Tongue (tissue), 2 donors: ENCODE data around the gene RNF114. TPM values are rescaled to one million over a fixed set of nuclear protein-coding genes. Genes with fewer than 3 reads are reported as not detected.
A peak's percentile ranks its signal among the peaks of the same experiment; 100 is the strongest.
"Not testable (repeated sequence)": the region's sequence is repeated elsewhere in the genome, so short reads cannot be mapped to it uniquely, and the experiment has no call there.

Source experiments
- DNase-seq: peaks from one replicate; pipeline ENCODE4 v3.0.0-alpha.2; 2015
- total RNA-seq: library from RNA; depleted of rRNA; stranded (reverse); fragments of >200 nt; gene quantifications from one replicate; pipeline ENCODE4 v1.2.3, GENCODE V29; 2014

Gene RNF114
- total RNA-seq, 1 donor from 2014 or later = 86.4 TPM

DNA sequence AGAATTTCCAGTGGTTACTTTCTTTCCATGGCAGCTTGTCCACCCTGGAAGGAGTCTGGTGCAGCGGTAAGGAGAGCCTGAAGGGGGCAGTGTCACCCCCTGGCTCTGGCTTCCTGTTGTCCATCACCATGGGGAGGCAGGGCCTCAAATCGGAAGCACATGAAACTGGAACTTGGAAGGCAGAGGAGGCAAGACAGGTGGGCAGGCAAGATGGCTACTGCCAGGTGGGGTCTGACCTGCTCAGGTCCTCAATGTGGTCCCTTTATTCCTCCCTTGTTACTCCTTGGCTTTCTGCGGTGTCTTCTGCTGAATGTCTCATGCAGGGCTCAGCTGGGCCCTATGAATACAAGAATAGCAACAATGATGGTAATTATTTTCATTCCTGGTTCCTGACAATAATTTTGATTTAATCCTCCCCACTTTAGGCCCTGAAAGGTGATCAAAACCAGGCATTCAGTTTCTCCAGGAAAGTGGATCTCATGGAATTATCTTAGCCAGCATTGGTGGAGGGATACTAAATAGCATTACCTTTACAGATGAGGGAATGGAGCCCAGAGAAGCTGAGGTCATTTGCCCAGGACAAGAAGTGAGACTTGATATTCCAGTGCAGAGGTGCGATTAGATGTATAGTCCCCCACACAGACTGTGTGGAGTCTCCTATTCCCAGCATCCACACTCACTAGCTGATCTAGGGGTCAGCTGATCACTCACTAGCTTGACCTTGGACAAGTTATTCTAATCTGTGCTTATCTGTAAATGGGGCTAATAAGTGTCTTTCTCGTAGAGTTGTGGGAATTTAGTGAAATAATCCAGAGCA is 29.0 kb downstream of the RNF114 start:
- peak; percentile 28 for DNase-seq

DNA sequence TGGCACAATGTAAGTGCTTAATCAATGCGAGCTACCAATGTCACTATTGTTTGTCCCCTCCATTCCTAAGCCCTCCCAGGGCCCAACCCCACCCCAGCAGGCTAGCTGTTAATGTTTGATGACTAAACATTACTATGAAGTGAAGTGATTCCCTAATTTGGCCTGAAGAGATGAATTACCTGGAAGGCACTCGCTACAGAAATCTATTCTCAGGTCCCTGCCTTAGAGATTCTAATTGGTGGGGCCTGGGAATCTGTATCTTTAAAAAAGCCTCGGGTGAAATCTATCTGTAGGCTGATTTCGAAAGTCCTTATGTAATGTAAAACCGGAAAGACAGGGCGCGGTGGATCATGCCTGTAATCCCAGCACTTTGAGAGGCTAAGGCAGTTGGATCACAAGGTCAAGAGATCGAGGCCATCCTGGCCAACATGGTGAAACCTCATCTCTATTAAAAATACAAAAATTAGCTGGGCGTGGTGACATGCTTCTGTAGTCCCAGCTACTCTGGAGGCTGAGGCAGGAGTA is 29.6 kb downstream of the RNF114 start:
- no peak for DNase-seq

DNA sequence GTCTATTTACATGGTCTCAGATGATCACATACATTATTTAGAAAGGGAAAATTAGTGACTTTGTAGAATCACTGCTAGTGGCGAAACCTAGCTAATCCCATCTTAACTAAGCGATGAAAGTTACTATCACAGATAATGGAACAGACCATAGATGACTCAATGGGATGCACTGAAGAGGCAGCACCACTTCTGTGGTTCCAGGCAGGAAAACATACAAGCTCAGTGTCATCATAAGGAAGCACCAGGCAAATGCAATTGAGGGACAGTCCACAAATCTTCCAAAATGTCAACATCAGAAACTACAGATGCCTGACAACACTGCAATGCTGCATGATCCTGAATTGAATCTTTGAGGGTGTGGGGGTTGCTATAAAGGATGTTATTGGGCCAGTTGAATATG is 30.7 kb downstream of the RNF114 start:
- no peak for DNase-seq

- no peak for DNase-seq
These were observed 33.0 kb downstream of the RNF114 start for GRCh38 chr20:49969234-49969633.

DNA sequence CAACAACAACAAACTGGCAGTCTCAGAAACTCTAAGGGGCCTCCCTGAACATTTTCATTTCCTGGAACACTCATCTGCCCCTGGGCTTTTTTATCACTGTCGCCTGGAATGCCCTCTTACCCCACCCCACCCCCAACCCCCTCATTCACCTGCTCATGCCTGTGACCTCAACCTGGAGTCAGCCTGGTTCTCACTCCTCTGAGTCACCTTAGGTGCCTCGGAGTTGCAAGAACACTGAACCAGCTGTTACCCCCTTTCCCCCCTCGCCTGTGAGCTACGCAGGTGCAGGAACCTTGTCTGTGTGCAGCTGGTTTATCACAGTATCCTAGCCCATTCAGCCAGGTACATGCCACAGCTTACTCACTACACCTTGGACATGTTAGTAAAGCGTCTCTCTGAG is 33.7 kb downstream of the RNF114 start:
- no peak for DNase-seq

GRCh38 chr20:49970498-49970897 is 34.3 kb downstream of the RNF114 start:
- no peak for DNase-seq

DNA sequence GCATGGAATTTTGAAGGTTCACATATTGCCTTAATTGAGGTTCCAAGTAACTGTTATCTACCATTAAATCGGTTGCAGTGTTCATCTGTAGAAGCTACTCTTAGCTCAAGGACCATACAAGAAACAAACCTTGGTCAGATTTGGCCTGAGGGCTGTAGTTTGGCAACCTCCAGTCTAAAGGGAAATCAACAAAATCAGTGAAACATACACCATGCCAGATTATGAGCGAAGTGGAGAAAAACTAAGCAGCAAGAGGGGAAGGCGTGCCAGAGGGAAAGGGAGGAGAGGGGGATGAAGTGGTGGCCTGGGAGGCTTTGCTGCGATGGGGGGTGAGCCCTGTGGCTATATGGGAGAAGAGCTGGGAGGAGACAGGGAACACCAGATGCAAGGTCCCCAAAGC is 37.8 kb downstream of the RNF114 start:
- peak; percentile 61 for DNase-seq

DNA sequence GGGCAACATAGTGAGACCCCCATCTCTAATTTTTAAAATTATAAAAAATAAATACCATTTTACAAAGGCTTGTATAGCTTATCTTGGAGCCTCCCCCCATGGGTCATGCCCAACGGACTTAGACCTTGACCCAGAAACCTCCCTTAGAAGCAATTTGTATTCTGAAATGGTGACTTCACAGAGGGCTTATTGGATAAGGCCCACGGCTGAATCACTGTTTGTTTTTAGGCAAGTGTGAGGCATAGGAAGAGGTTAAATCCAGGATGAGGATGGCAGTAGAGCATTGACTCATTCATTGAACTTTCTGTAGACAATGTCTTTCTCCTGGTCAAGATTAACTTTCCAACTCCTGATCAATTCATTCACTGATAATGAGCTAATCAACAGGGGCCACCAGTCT is 40.3 kb downstream of the RNF114 start:
- no peak for DNase-seq

DNA sequence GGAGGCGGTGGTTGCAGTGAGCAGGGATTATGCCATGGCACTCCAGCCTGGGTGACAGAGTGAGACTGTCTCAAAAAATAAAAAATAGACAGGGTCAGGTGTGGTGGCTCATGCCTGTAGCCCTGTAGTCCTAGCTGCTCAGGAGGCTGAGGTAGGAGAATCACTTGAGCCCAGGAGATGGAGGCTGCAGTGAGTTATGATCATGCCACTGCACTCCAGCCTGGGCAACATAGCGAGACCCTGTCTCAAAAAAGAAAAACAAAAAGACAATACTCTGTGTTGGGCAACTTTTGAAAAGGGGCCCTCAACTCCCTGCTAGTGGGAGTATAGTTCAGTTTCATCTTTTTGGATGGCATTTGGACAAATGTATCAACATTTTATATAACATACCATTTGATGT is 41.5 kb downstream of the RNF114 start:
- DNase-seq = not testable (repeated sequence)

DNA sequence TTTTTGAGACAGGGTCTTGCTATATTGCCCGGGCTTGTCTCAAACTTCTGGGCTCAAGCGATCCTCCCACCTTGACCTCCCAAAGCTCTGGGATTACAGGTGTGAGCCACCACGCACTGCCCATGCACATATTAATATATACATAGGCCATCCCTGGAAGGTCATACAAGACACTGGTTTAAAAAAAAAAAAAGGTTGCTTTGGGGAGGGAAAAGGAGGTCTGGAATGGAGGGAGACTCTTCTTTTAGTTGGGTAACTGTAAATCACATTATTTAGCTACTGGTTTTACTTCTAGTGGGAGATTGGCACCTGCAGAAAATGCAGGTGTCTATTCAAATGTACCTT is 42.5 kb downstream of the RNF114 start:
- no peak for DNase-seq

DNA sequence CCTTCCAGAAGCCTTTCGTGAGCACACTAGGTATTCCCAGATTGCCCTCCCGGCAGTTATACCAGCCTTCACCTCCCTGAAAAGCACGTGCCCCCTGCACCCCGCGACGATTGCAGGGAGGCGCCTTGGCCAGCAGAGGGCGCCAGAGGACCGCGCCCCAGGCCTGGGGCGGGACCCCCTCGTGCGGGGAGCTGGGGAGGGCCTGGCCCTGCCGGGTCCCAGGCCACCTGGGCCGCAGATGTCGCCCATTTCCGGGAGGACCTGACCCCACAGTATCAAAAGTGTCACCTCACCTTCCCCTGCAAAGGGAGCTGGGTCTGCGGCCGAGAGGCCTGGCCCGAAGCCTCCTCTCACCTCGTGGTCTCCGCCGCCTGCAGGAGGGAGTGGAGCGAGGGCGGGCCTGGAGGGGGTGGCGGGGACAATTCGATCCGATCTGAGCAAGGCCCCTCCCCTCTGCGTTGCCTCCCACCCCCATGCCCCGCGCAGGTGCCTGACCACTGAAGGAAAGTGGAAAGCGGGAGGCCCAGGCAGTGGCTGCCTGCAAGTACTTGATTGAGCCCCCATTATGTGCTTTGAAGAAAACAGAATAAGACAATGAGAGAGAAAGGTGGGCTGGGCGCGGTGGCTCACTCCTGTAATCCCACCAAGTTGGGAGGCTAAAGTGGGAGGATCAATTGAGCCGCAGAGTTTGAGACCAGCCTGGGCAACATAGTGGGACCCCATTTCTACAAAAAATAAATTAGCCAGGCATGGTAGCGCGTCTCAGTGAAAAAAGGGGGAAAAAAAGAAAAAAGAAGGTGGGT is 43.0 kb downstream of the RNF114 start:
- peak; percentile 77 for DNase-seq

- no peak for DNase-seq
These were observed 44.2 kb downstream of the RNF114 start for GRCh38 chr20:49980140-49981008.

GRCh38 chr20:49981218-49982071 is 45.2 kb downstream of the RNF114 start:
- no peak for DNase-seq

DNA sequence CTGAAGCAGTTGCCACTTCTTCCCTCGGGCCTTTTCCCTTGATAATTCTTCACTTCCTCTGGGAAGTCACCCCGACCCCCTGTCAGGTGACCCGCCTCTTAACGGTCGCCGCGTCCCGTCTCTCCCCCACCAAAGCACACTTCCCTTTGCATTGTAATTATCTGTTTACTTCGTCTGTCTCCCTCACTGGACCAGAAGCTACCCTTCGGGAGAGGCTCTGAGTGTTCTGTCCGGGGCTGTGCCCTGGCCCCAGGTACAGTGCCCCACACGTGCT is 45.8 kb downstream of the RNF114 start:
- DNase-seq = no peak

DNA sequence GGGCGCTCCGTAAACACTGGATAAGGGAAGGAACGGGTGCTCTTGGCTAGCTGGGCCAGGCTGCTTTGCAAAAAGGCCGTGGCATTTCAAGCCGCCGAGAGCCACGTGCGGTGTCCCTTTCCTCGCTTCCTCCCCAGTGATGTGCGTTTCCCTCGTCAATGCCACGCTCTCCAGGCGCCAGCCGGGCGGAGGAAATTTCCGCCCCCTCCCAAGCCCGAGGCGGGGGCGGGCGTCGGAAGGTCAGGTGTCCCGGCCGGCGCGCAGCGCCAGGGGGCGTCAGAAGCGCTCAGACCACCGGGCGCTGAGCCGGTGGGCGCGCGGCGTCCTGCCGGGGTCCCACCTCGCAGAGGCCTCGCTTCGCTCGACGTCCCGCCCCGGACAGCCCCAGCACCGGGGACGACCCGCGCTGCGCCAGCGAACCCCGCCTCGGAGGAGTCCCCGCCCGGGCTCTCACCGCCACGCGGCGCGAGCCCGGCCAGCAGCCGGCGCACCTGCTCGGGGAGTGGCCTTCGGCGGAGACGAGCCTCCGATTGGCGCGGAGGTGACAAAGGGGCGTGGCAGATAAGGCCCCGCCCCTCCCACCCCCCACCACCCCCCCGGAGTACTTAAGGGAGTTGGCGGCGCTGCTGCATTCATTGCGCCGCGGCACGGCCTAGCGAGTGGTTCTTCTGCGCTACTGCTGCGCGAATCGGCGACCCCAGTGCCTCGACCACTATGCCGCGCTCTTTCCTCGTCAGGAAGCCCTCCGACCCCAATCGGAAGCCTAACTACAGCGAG is 46.3 kb downstream of the RNF114 start, which contains the start of gene SNAI1:
Gene SNAI1 (plus strand): TSS at position 635 of the 777 bp plus-strand sequence. CDS start 80 bp downstream, at position 715.
- DNase-seq = peak; percentile 94

DNA sequence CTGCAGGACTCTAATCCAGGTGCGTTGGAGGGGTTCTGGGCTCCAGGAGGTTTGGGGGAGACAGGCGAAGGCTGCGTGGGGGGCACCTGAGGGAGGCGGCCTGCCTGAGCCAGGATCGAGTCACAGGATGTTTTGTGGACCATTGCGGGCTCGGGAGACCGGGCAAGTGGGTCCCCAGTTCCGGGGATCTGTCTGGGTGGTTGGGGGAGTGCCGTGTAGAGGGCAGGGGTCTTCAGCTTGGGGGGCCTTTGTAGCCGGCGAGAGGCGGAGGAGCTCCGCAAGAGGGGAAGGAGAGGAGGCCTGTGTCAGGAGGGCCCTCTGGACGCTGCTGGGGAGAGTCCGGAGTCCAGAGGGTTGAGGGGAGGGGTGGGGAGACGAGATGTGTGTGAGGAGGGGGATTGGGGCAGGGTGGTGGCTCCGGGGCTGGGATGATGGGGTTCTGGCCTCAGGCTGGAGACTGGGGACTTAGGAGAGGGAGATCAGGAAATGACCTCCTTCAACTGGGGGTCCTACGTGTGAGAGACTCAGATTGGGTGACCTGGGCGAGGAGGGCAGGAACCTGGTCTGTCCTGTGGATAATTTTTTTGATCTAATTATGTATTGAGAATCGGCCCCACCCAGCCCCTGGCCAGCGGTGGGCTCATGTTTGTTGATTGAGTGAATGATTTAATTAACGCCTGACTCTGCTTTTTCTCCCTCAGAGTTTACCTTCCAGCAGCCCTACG is 47.1 kb downstream of the RNF114 start:
- peak; percentile 19 for DNase-seq

DNA sequence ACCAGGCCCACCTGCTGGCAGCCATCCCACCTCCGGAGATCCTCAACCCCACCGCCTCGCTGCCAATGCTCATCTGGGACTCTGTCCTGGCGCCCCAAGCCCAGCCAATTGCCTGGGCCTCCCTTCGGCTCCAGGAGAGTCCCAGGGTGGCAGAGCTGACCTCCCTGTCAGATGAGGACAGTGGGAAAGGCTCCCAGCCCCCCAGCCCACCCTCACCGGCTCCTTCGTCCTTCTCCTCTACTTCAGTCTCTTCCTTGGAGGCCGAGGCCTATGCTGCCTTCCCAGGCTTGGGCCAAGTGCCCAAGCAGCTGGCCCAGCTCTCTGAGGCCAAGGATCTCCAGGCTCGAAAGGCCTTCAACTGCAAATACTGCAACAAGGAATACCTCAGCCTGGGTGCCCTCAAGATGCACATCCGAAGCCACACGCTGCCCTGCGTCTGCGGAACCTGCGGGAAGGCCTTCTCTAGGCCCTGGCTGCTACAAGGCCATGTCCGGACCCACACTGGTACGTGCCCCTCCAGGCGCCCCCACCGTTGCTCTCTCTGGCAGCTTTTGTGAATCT is 47.7 kb downstream of the RNF114 start:
- peak; percentile 69 for DNase-seq

DNA sequence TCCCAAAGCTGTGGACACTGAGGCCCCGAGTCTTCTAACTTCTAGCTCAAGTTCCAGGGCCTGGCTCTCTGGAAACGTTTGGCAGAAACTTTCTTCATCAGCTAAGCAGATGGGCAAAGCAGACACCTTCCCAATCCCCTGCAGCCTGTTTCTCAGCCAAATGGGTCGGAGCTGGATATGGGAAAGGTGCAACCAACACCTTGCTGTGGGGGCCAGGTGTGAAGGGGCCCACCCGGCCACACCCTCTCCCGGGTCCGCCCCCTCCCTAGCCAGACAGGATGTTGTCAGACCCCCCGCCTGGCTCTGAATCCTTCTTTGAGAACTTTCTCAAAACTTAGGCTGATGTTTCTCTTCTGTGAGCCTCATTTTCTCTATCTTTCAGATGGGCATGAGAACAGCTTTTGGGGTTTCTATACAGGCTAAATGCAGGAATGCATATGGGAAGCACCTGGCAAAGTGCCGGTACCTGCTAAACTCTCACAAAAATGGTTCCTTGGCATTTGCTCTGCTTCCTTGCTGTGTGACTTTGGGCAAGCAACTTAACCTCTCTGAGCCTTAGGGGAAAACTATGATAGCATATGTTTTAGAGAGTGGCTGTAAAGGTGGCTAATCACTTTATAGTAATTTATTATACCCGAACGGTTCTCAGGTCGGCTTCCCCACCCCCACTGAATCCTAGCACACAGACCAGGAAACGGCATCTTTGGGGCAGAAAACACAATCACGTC is 48.4 kb downstream of the RNF114 start:
- DNase-seq = no peak

DNA sequence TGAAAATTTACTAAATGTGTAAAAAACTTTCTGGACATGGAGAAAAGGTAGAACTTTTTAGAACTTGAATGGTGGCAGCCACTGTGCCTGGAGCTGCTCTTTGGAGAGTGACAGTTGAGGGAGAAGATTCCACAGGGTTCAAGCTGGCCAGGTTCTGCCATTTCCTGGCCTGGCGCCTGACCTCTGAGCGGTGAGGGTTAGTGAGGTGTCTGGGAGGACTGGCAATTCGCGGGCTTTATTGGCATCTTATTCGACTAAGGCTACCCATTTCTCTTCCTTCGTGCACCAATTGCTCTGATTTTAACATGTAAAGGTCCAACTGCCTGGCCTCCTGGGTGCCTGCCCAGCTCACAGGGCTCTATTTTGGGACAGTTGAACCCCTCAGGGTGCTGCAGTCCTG is 49.0 kb downstream of the RNF114 start:
- DNase-seq = no peak
